CD4-positive, alpha-beta T cell treated with Interleukin-6 at 100 ng/mL for 8 hours (primary cell): ENCODE results near the gene DHX57.

Experiments
- DNase-seq: peaks from one replicate; pipeline ENCODE4 v3.0.0-alpha.2; 2020; ENCODE audit warnings: mixed read lengths, low spot score

Gene DHX57

GRCh38 chr2:38750011-38750890, 125.5 kb downstream of the DHX57 start:
- peak; percentile 64 for DNase-seq

- no peak for DNase-seq
Measured at GRCh38 chr2:38748943-38749804, 126.6 kb downstream of the DHX57 start.

DNA sequence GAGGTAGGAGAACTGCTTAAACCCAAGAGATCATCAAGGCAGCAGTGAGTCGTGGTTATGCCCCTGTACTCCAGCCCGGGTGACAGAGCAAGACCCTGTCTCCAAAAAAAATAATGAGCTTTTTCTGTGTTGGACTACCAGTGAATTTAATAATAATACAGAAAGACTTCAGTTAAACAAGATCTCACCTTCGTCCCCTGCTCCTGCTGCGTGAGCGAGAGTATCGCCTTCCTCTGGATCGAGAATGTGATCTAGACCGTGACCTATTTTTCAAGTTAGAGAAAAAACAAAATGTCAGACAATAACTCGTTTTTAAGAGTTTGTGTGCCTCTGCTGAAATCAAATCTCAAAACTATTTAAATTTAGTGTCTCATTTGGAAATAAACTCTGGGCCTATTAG, 127.3 kb downstream of the DHX57 start:
- no peak for DNase-seq

DNA sequence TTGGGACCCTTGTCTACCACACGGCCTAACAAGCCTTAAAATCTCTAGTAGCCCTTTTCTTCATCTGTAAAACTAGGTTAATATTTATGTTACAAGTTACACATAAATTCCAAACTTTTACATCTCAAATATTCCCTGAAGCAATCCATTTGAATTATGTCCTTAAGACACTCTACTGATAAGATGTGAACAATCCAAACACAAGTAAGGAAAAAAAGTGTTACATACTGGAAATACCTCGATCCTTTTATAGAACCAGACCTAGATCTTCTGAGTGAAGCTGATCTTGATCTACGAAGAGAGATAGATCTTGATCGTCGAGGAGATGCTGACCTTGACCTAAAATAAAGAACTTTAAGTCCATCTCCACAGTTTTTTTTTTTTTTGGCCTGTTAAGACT, 127.9 kb downstream of the DHX57 start:
- no peak for DNase-seq
